ENCODE results near the gene MASP1.

Gene MASP1

DNA sequence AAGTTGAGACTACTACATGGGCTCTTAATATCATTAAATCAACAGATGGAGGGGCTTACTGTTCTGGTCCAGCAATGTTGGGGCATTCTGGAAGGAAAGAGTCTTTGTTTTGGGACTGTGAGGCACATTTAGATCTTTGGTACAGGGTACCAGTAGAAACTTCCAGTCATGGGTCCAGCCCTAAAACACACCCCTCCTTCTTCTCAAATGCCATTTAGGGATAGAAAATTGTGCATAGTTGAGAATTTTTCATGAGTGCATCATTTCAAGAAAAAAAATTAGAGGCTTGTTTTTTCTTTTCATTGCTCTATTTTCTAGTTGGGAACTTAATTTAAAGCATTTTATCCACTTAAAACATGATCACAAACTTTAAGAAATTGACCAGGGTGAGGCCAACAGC, 98.4 kb downstream of the MASP1 start:
- in situ Hi-C loops (cut with MboI; ENCODE audit: low sequenced_read_pairs, unreplicated experiment): no loop called here
- TF ChIP-seq, protein P1, sequence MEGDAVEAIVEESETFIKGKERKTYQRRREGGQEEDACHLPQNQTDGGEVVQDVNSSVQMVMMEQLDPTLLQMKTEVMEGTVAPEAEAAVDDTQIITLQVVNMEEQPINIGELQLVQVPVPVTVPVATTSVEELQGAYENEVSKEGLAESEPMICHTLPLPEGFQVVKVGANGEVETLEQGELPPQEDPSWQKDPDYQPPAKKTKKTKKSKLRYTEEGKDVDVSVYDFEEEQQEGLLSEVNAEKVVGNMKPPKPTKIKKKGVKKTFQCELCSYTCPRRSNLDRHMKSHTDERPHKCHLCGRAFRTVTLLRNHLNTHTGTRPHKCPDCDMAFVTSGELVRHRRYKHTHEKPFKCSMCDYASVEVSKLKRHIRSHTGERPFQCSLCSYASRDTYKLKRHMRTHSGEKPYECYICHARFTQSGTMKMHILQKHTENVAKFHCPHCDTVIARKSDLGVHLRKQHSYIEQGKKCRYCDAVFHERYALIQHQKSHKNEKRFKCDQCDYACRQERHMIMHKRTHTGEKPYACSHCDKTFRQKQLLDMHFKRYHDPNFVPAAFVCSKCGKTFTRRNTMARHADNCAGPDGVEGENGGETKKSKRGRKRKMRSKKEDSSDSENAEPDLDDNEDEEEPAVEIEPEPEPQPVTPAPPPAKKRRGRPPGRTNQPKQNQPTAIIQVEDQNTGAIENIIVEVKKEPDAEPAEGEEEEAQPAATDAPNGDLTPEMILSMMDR (IDR thresholded peaks at IDR 0.05; ENCODE audit: borderline replicate concordance, control extremely low read depth, extremely low read depth, insufficient read depth, missing control alignments): no peak
- no peak for DNase-seq (ENCODE audit: low spot score)

DNA sequence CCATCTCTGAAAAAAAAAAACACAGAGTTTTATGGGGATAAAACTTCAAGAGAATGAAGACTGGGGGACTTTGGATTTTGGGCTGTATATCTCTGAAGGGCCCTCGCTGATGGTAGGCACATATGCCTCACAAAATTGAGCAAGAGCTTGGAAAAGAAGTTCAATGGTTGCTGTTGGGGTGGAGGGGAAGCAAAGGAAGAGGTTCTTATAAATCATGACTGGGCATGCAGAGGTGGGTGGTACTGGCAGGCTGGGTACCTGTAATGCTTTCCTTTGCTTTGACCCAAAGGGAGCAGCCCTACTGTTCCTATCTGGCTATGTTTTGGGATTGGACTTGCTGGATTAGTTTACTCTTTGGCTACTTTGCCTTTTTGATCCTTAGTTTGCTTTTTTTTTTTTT, 100.3 kb downstream of the MASP1 start:
- TF ChIP-seq, protein P1 (IDR thresholded peaks at IDR 0.05; ENCODE audit: borderline replicate concordance, control extremely low read depth, extremely low read depth, insufficient read depth, missing control alignments): no peak
- in situ Hi-C loops (cut with MboI; ENCODE audit: low sequenced_read_pairs, unreplicated experiment): no loop called here
- no peak for DNase-seq (ENCODE audit: low spot score)

DNA sequence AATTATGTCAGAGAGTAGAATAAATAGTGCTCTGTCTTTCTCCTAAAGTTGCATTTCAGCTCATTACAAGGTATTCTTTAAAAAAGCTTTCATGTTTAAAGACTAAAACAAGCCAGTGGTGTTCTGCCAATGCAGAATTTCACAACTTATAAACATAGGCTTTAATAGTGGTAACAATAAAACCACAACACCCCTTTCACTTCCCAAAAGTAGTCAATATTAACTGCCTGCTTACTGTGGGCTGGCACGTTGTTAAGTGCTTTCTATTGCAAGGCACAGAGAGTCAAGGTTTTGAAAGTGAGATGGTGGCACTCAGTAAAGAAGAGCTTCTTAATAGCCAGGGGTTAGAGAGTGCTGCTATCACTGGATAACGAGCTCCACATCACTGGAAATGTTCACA, 102.6 kb downstream of the MASP1 start:
- in situ Hi-C loops (cut with MboI; ENCODE audit: low sequenced_read_pairs, unreplicated experiment): no loop called here
- DNase-seq (ENCODE audit: low spot score): no peak
- TF ChIP-seq, protein P1 (IDR thresholded peaks at IDR 0.05; ENCODE audit: borderline replicate concordance, control extremely low read depth, extremely low read depth, insufficient read depth, missing control alignments): no peak

DNA sequence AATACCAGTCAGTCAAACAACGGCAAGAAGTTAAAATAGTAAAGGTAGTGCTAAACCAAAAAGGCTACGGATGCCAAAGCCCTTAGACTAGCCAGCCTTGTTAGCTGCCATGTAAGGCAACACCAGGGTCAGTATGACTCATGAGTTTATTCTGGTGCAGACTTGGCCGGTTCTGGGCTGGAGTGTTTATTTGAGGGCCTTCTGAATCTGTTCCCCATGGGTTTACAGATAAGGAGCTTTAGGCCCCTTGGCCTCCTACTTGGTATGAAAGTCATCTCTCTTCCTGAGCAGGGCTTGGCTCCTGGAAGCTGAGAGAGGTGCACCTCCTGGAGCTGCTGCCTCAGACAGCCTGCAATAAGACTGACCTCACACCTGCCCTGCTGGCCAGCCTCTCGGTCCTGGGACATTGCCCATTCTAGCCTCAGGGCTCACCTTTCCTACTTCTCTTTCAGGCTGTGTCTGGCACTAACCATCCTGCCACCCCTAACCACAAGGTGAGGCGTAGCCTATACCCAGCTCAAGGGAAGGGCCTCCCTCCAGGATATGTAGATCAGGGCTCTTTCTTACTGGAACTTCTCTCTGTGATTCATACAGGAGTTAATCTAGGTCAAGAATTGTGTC, 104.6 kb downstream of the MASP1 start:
- no peak for DNase-seq (ENCODE audit: low spot score)
- TF ChIP-seq, protein P1 (IDR thresholded peaks at IDR 0.05; ENCODE audit: borderline replicate concordance, control extremely low read depth, extremely low read depth, insufficient read depth, missing control alignments): no peak
- in situ Hi-C loops (cut with MboI; ENCODE audit: low sequenced_read_pairs, unreplicated experiment): no loop called here

DNA sequence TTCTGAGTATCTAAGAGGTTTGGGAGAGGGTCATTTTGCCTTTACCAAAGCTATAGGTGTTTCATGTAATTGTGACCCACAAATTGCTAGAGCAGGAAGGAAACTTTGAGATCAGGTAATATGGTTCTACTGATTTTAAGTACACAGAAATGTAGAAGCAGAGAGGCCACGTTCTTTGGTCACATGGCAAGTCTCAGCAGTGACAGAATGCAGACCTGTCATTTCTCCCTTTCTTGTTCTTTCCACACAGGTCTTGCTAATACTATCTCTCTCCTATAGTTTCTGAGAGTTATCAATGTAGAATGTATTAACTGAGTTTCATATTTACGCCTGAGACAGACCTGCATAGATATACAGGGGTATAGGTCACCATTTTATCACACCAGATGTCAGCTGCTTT, 105.2 kb downstream of the MASP1 start:
- no peak for DNase-seq (ENCODE audit: low spot score)
- TF ChIP-seq, protein P1 (IDR thresholded peaks at IDR 0.05; ENCODE audit: borderline replicate concordance, control extremely low read depth, extremely low read depth, insufficient read depth, missing control alignments): no peak
- in situ Hi-C loops (cut with MboI; ENCODE audit: low sequenced_read_pairs, unreplicated experiment): no loop called here

DNA sequence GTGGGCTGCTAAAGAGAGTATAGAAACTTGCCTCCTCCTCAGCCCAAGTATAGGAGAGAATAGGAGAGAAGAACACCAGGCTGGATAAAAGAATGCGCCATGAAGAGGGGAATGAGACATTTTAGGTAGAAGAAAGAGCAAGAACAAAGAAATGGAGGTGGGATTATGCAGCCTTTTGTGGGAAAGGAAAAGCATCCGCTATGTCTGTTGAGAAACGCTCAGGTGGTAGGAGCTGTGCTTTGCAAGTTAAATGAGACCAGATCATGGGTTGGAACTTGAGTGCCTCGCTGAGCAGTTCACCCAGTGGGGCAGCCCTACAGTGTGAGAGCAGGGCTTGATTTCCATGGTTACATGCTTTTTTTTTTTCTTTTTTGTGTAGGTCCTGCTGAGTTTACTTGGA, 105.8 kb downstream of the MASP1 start:
- TF ChIP-seq, protein P1 (IDR thresholded peaks at IDR 0.05; ENCODE audit: borderline replicate concordance, control extremely low read depth, extremely low read depth, insufficient read depth, missing control alignments): no peak

More for the DNA sequence above, 105.8 kb downstream of the MASP1 start:
- DNase-seq (ENCODE audit: low spot score): no peak
- in situ Hi-C loops (cut with MboI; ENCODE audit: low sequenced_read_pairs, unreplicated experiment): no loop called here

All from GM13976 (cell line).